Heart left ventricle (tissue), 13 donors: ENCODE results near the gene PAIP2B.

Source experiments
- POLR2A ChIP-seq, 2 donors: fragments of 450-650 bp; IDR thresholded peaks; one replicate each; pipeline ENCODE4 v1.6.1; 2017; ENCODE audit warnings: antibody characterized with exemption in 2 of 2, mild to moderate bottlenecking in 2 of 2, moderate library complexity in 2 of 2
- TF ChIP-seq, protein P1 (sequence below), 12 donors: fragments of 200-600 bp; sonication (generic) in 4 of 12; IDR thresholded peaks; one replicate each; pipeline versions ENCODE4 v1.5.0 to v1.8.0; 2018 to 2022; ENCODE audit warnings: antibody characterized with exemption in 12 of 12, mild to moderate bottlenecking in 5 of 12
- donor health status: ischemic (EF 13 %, LVEDD 7.1; RV severe dilation, severe dysfunction).
- donor health status: DM: no; HTN: yes; CAD: no.
- donor health status: DM: no; HTN: no; CAD: no.
- donor health status: ischemic (EF 25% LVEDD 6.9; RV normal size, moderate dysfunction).
- donor health status: ischemic (EF 25% LVEDD 5.7; RV mildly dilated, moderate dysfunction).
- donor health status: ischemic (EF 35%, LVEDD 5.7; RV mildly dilated, moderate dysfunction).
- donor health status: nonischemic (EF 11% LVEDD 7.7; RV severe dilation, severe dysfunction).
- donor health status: DM: yes; HTN: yes; CAD: no.
- donor health status: PGD.
- donor health status: ischemic (EF 29% LVEDD 5.4; RV normal size, mild dysfunction).
- donor health status: nonischemic (EF 23%, LVEDD 6.1; RV moderate dilation, normal function).

DNA sequence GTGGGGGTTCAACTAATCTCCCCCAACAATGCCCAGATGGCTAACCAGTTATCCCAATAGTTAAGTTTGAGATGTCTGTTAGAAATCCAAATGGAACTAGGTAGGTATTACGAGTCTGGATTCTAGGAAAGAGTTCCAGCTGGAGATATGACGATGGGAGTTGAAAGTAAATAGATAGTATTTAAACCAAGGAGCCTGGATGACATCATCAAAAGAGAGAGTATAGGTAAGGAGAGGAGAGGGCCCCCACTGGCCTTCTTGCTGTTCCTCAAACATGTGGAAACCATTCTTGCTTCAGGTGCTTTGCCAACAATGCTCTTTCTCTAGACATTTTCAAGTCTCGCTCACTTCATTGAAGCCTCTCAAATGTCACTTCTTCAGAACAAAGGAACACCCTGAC lies 26.0 kb upstream of the PAIP2B start:
- TF ChIP-seq, protein P1, sequence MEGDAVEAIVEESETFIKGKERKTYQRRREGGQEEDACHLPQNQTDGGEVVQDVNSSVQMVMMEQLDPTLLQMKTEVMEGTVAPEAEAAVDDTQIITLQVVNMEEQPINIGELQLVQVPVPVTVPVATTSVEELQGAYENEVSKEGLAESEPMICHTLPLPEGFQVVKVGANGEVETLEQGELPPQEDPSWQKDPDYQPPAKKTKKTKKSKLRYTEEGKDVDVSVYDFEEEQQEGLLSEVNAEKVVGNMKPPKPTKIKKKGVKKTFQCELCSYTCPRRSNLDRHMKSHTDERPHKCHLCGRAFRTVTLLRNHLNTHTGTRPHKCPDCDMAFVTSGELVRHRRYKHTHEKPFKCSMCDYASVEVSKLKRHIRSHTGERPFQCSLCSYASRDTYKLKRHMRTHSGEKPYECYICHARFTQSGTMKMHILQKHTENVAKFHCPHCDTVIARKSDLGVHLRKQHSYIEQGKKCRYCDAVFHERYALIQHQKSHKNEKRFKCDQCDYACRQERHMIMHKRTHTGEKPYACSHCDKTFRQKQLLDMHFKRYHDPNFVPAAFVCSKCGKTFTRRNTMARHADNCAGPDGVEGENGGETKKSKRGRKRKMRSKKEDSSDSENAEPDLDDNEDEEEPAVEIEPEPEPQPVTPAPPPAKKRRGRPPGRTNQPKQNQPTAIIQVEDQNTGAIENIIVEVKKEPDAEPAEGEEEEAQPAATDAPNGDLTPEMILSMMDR (IDR thresholded peaks at IDR 0.05): no peak
- TF ChIP-seq POLR2A (IDR thresholded peaks at IDR 0.05): no peak
